Inflammatory macrophage treated with lipopolysaccharide for 1 hour (primary cell): ENCODE results near the gene BTBD9.
A peak's percentile ranks its signal among the peaks of the same experiment; 100 is the strongest.

Experiments used
- DNase-seq, 2 donors: peaks; one replicate each; pipeline ENCODE4 v3.0.0-alpha.2; 2020 to 2022

Gene BTBD9

DNA sequence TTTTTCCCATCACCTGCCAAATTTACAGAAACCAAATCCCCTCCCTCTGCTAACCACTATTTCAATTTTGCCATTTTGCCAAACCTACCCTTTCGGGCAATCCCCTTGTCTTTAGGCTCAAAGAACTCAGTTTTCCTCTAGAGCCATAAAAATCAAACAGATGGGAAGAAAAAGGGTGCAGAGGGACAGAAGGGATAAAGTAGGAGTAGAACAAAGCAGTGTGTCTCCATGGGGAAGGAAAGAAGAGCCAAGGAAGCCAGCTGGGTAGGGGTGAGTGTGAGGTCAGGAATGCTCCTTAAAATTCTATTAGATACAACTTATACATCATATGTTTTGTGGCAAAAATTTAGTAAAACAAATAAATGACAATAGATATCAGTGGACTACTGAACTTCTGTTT, 316.5 kb downstream of the BTBD9 start:
- no peak for DNase-seq

DNA sequence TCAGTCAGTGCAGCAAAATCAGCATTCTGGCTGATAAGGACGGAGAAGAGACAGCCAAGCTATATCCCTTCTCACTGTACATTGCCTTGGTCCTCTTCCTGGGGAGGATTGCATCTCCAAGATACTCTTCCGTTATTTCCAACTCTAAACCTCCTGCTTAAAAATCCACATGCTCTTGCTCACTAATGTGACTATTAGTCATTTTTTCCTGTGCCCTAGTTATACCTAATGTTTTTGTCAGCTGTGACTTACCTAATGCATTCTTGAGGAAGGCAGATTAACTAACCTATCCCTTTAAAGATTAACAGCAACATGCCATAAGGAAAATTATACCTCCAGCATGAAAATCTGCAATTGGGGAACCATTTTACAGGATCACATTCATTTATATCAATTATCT, 317.6 kb downstream of the BTBD9 start:
- DNase-seq = no peak

DNA sequence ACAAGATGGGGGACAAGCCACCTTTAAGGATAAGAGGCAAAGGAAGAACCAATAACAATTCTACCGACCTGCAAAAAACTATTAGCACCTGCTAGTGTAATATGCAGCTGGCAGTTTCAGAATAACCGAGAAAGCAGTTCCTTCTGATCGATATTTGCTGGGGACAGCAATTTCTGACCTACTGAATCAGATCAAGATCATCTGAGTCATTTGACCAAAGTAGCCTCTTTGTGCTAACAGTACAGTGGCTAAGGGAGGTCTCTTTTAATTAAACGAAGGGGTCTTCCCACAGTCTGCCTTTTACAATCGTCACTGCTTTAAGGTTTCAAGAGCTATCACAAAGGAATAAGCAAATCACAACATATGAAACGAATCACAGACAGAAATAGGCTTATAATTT, 318.9 kb downstream of the BTBD9 start:
- no peak for DNase-seq

DNA sequence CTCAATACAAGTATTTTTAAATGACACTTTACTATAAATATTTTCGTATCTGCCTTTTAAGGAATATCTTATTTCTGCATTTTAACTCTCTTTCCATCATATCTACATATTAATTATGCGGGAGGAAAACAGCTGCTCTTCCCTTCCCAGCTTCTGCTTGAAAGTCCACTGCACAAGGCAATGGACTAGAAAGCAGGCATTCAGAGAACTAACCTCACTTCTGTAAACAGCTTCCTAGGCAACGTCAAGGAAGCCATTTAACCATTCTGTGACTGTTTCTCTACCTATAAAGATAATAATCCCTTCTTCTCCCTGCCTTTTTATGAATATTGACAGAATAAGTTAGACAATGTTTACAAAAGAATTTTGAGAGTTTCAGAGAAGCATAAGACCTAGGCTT, 319.4 kb downstream of the BTBD9 start:
- DNase-seq = no peak

DNA sequence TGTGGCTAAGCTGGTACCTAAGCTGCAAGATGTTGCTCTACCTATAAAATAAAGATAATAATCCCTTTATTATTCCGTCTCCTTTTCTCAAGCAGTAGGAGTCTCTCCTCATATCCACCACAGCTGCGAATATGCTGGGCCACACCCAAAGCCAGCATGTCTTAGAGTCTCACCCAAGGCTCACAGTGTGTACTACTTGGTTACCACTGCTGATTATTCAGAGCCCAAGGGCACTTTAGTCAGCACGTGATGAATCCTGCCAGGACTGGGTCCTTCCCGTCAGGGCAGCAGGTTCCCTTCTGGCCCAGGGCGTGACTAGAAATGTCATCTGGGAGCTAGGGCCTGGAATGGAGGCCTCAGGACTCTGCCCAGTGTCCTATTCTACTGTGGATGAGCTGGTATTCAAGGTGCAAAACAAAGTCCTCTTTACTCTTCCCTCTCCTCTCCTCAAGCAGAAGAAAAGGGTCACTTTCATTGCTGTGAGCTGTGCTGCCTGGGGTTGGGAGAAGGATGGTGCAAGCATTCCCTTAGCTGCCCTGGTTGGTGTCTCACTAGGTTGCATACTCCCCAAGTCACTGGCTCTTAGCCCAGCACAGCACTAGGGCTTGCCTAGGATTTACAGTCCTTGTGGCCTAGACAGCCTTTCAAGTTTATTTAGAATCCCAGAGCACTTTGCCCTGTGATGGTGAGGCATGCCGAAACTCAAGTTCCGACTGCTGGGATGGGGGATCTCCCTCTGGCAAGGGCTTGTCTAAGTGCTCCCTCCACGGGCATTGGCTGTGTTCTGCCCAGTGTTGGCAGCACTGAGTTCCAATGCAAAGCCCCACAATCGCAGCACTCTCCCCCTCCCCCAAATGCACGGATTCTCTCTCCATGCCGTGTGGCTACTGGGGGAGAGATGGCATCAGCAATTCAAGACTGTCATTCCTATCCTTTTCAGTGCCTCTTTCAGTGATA, 320.2 kb downstream of the BTBD9 start:
- DNase-seq = no peak

DNA sequence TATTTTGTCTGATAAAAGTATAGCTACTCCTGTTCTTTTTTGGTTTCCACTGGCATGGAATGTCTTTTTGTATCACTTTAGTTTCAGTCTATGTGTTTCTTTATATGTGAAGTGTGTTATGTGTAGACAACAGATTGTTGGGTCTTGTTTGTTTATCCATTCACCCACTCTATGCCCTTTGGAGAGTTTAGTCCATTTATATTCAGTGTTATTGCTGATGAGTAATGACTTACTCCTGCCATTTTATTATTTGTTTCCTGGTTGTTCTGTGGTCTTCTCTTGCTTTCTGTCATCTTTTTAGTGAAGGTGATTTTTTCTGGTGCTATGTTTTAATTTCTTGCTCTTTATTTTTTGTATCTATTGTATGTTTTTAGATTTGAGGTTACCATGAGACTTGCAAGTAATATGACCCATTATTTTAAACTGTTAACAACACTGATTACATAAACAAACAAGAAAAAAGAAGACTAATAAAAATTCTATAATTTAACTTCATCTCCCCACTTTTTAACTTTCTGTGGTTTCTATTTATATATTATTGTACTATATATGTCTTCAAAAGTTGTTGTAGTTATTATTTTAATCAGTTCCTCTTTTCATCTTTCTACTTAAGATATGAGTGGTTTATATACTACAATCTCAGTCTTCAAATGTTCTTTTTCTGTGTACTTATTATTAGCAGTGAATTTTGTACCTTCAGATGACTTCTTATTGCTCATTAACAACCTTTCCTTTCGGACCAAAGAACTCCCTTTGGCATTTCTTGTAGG, 323.4 kb downstream of the BTBD9 start:
- no peak for DNase-seq

DNA sequence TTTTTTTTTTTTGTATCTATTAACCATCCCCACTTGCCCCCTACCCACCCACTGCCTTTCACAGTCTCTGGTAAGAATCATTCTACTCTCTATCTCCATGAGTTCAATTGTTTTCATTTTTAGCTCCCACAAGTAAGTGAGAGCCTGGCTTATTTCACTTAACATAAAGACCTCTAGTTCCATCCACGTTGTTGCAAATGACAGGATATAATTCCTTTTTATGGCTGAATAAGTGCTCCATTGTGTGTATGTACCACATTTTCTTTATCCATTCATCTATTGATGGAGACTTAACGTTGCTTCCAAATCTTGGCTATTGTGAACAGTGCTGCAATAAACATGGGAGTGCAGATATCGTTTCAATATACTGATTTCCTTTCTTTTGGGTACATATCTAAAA, 328.5 kb downstream of the BTBD9 start:
- no peak for DNase-seq

DNA sequence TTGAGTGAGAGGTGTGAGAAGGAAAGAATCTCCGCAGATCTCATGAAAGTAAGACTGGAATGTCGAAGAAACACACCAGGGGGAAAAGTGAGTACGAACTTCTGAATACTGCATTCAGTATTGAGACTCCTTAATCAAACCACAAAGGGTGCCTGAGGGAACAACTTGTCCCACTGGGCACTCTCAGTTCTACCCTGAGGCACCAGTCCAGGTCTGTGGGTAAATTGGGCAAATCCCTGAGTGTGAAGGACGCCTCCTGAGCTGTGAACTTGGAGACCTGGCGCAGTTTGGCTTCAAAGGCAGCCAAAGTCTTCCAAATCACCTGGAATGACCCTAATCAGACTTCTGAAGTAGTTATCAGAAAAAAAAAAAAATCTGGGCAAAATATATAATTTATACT, 329.7 kb downstream of the BTBD9 start:
- DNase-seq = no peak

DNA sequence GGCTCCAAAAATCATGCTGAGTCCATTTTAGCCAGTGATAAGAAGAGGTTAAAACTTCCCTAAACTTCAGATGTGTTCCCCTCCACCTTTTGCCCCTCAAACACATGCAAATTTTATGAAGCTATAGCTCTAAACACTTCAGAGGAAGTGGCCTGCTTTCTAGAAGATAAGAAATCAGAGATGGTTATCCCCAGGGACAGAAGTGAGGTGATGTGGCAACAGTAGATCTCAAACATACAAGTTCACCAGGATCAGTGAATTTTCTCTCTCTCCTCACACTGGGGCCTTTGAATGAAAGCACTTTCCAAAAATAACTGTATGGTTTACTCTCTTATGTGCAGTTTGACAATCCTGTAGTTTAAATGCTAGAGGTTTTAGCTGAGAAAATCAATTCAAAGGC, 332.0 kb downstream of the BTBD9 start:
- DNase-seq = no peak

DNA sequence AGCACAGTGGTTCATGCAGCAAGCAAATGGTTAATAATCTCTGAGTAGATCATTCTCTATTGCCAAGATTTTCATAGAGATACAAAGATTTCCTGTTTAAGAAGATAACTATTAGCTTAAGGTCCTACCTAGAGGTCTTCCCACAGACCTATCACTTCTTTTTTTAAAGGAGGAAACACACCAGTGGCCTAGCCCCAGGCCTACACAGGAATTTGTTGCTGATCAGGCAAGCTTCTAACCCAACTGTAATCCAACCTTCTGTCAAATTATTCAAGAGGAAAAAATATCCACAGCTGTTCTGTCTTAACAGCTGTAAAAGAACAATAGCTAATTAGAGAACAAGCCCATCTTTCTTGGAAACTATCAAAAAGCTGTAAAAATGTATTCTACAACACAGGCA, 332.8 kb downstream of the BTBD9 start:
- DNase-seq = no peak

DNA sequence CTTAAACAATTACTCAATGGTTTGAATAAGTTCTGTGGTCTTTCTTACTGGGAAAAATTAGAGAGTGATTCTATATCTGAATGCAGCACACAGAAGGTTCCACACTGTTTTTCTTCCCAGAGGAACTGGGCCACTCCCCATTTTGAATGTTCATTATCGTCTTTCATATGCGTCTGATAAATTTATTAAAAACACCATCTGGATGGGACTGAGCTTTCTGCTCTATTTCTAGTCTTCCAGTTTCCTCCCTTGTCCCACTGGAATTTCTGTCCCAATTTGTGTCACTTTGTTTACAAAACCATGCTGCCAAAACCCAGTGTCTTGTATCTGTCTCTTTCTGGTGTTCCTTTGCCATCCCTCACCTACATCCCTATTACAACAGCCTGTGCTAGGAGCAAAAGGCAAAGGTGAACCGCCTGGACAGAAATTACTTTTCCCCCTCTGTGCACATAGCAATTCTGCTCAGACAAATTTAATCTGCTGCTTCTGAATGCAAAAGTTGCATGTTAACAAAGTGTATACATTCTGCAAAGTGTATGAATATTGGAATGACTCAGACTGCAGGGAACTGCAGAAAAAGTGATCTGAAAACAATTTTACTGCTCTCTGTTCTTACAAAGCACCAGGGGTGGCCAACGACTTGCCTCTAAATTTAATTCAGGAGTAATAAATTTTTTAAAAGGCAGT, 333.6 kb downstream of the BTBD9 start:
- no peak for DNase-seq

DNA sequence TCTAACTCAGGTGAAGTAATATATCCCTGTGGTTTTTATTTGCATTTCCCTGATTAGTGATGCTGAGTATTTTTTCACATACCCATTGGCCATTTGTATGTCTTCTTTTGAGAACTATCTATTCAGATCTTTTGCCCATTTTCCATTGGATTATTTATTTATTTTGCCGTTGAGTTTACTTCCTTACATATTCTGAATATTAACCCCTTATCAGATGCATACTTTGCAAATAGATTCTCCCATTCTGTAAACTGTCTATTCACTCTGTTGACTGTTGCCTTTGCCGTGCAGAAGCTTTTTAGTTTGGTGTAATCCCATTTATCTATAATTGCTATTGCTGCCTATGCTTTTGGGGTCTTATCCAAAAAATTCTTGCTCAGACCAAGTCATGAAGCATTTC, 336.9 kb downstream of the BTBD9 start:
- no peak for DNase-seq

DNA sequence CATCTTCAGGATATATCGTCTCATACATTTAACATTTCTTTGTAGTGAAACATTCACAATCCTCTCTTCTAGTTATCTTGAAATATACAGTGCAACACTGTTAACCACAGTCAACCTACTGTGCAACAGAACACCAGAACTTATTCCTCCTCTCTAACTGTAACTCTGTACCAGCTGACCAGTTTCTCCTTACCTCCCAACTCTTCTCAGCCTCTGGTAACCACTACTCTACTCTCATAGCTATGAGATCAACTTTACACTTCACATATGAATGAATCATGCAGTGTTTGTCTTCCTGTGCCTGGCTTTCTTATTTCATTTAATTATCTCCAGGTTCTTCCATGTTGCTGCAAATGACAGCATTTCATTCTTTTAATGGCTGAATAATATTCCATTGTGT, 337.6 kb downstream of the BTBD9 start:
- no peak for DNase-seq

DNA sequence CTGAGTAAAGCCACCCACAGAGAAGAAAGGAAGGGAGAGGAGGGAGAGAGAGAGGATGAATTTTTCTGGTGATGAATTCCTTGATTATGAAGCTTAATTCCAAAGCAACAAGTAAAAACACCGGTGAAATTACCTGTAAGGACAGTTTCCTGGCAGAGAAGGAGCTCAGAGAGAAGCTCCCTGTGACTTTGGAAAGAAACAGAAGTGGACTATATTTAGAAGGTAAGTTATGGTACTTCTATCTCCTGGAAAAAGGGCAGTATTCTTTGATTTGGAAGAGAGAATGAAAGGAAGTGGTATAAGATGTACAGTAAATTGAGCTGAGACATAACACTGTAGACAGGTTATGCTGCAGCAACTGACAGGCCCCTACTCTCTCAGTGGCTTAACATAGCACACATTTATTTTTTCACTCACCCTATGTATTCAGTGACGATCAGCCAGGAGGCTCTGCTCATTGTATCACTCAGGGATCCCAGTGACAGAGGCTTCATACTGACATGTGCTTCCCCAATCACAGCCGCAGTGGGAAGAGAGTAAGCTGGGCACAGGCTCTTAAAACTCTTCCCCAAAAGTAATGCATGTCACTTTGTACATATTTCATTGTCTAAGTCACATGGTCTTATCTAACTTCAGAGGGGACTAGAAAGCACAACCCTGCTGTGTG, 349.5 kb downstream of the BTBD9 start:
- peak in 1 of 2 donors; percentile 6 for DNase-seq

DNA sequence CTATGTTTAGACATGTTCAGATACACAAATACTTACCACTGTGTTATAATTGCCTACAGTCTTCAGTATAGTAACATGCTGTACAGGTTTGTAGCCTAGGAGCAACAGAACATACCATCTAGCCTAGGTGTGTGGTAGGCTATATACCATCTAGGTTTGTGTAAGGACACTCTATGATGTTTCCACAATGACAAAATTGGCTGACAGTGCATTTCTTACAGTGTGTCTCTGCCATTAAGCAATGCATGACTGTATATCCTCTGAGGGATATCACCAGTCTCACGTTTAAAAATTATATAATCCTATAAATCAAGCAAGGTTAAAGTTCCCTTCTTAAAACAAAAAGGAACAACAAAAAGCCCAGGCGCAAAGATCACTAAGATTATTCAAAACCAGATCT, 352.2 kb downstream of the BTBD9 start:
- no peak for DNase-seq

DNA sequence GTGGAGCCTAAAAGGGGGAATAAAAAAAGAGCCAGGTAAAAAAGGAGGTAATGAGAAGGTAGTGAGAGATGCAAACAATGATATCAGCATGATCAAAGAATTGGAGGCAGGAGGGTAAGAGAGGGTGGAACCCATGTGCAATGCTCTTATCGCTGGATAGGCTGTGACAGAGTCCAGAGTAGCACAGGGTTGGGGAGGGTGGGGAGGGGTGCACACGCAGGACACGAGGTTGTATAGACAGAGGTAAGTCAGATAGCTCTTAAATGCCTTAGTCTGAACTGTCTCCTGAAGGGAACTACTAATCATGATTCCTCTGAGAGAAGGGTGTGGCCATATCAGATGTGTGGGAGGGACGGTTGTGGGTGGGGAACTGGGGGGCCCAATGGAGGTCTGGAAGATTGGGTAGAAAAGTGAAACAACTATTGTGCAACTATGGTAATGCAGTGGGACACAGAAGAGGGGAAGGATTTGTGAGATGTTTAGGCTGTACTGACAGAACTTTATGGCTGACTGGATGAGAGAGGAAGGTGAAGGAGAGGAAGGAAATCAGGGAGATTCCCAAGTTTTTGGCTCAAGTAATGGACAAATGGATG, 354.8 kb downstream of the BTBD9 start:
- no peak for DNase-seq

DNA sequence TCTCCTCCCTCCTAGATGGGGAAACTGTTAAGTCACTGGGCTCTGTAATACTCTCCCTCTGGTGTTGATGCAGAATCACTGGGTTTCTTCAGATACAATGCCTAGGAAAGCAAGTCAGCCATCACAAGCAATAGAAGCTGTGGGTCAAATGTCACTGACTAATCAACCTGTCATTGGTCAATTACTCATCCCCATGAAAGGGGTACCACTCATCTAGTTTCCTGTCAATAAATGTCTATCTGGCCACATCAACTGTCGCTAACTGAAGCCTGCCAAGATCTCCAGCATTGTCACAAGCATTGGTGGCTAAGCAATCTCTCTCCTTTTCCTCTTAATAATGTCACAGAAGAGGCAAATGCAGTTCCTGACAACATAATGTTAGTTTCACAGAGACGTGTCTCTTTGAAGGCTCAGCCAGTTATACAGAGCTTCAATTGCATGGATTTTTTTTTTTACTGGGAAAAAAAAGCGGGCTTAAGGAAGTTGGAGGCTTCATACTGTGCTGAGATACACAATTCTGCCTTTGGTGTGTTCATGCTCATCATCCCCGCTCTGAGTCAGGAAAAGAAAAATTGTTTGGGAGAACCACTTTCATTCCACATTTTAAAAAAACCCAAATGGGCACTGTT, 355.9 kb downstream of the BTBD9 start:
- no peak for DNase-seq

DNA sequence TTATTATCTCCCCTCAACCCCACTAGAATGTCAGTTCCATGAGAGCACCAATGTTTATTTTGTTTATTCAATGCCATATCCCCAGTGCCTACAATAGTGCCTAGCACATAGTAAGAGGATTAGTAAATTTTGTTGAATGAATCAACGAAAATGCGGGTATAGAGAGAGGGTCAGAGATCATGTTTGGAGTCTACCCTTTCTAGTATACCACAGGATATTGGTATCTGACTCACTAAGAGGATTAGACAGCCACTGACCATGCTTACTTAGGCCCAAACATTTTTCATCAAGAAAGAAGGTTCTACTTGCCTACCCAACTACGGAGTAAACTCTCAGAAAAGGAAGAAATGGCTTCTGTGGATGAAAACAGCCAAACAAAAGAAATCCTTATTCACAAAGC, 356.8 kb downstream of the BTBD9 start:
- no peak for DNase-seq

DNA sequence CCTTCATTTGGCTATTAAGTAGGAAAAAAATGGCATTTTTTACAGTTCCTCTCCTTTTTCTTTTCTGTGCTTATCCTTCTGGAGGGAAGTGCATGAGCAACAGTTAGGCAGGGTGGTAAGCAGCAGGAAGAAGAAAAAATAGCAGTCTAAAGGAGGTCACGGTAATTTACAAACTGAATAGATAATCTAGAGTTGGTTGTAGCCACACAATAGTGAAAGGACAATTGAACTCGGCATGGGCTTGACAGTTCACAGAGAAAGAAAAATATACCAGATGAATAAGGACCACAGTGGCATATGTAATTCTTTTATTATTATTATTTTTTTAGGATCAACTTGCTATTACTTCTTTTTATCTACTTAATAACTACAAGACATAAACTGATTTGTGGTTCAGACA, 358.6 kb downstream of the BTBD9 start:
- peak in 1 of 2 donors; percentile 10 for DNase-seq

DNA sequence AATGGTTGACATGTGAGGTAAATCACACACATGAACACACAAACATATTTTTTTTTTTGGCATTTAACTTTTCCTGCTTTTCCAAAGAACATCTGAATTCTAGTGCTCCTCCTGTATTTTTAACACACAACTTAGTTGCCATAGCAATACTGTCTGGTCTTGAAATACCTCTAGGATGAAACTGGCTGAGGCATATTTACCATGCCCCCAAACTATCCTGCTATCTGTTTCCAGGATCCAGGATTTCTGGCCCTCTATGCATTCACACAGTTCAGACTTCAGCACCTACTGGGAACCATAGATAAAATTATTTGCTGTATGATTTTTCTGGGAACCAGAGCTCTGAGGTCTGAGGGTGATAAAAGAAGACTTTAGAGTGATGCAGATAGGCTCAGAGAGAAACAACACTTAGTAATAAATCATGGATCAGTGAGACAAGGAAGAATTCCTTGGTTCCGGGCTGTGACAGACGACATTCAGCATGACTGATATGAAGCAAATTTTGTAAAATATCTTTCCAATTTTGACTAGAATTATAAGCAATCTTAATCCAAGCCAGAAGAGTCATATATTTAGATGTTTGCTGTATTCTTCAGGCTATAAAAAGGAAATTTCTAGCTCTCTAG, 359.7 kb downstream of the BTBD9 start:
- DNase-seq = no peak

DNA sequence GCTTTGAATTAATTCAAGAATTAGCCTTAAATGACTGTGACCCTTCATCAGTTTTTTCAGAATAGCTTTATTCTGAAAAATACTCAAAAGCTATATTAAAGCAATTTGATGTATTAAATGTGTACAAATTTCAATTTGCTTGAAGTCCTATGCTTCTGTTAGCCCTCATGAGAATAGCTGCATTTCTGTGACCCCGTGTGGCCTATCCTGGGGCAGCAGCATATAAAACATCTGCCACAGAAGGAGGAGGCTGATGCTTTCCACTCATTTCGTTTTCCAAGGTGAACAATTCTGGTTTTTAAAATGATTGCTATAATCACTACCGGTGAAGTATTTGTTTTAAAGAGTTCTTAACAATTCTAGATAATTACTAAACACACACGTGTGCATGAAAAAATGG, 360.3 kb downstream of the BTBD9 start:
- no peak for DNase-seq

DNA sequence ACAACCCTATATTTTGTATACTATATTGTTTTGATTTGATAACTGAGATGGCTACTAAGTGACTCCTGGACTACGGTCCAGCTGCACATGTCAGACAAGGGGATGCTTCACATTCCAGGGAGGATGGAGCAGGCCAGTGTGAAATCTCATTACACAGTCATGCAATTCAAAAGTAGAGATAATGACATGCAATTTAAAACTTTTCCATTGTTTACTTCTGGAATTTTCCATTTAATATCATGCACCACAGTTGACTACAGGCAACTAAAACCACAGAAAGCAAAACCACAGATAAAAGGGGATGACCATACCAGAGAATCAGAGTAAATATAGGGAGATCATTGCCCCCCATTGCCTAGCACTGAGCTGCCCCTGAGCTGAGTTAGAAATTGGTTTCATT, 366.4 kb downstream of the BTBD9 start:
- DNase-seq = no peak
